ENCODE data around the gene NR4A1. TPM values are rescaled to one million over a fixed set of nuclear protein-coding genes. Genes with fewer than 3 reads are reported as not detected.

NR4A1 gene
- total RNA-seq, 1 experiment from 2014 or later: 25.8 TPM

DNA sequence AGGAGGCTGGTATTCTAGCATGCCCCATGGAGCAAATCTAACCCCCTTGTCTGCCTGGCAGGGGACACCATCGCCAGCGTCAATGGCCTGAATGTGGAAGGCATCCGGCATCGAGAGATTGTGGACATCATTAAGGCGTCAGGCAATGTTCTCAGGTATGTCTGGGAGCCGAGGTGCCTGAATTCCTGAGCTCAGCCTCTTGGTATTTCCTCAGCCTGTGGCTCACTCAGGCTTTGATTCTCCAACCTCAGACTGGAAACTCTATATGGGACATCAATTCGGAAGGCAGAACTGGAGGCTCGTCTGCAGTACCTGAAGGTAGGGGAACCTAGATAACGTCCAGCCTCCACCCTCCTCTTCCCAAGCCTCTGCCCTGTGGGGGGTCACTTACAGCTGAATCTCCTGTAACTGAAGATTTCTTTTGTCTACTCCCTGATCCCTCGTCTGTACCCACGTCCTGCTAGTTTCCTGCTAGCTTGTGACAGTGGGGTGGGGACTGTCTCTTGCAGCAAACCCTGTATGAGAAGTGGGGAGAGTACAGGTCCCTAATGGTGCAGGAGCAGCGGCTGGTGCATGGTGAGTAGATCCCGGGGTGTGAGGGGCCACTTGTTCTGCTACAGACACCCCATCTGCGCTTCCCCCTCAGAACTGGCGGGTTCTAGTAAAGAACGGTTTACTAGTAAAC, 37.5 kb upstream of the NR4A1 start:
- H3K4me3 Mint-ChIP-seq: 0 out of 5 replicates have a peak overlapping the region, but pooled peaks of 1 of the 2 experiments have one; percentile 14
- peaks cover 26 to 45% of the 10 kb centered on the region in 2 experiments for H3K4me1 Mint-ChIP-seq
- no CpG with 5 or more reads among the region's 16 CpGs for WGBS (ENCODE audit: extremely low coverage, insufficient read length, low lambda C conversion rate)
- H3K9me3 ChIP-seq (ENCODE audit: control insufficient read depth, low read depth, low read length): no peaks in the 10 kb centered on the region
- DNase-seq: no peak
- H3K27me3 Mint-ChIP-seq (ENCODE audit: low read depth): peaks cover 77% of the 10 kb centered on the region
- H2AFZ ChIP-seq (ENCODE audit: low read length): no peak overlapping the region
- H2BK5ac ChIP-seq (ENCODE audit: insufficient read length, low read length): no peak overlapping the region
- no peak overlapping the region for H4K91ac ChIP-seq (ENCODE audit: insufficient read length, low read depth, low read length)
- H4K8ac ChIP-seq (replicated peaks; ENCODE audit: insufficient read length, low read depth, low read length): no peak overlapping the region
- no peak overlapping the region for H3K23ac ChIP-seq (ENCODE audit: insufficient read length, low read depth, low read length)
- peaks cover 2% of the 10 kb centered on the region; the same call in 1 of the 2 replicates for H3K27me3 ChIP-seq (ENCODE audit: insufficient read depth, low read length)
- H4K20me1 ChIP-seq (ENCODE audit: control insufficient read depth, insufficient read depth, insufficient read length): no peaks in the 10 kb centered on the region
- H3K23me2 ChIP-seq (ENCODE audit: insufficient read length, low read depth, low read length, poor library complexity, severe bottlenecking): no peaks in the 10 kb centered on the region
- no peak overlapping the region for H3K18ac ChIP-seq (ENCODE audit: insufficient read length, low read depth, low read length)
- TF ChIP-seq, protein P1, sequence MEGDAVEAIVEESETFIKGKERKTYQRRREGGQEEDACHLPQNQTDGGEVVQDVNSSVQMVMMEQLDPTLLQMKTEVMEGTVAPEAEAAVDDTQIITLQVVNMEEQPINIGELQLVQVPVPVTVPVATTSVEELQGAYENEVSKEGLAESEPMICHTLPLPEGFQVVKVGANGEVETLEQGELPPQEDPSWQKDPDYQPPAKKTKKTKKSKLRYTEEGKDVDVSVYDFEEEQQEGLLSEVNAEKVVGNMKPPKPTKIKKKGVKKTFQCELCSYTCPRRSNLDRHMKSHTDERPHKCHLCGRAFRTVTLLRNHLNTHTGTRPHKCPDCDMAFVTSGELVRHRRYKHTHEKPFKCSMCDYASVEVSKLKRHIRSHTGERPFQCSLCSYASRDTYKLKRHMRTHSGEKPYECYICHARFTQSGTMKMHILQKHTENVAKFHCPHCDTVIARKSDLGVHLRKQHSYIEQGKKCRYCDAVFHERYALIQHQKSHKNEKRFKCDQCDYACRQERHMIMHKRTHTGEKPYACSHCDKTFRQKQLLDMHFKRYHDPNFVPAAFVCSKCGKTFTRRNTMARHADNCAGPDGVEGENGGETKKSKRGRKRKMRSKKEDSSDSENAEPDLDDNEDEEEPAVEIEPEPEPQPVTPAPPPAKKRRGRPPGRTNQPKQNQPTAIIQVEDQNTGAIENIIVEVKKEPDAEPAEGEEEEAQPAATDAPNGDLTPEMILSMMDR (conservative IDR thresholded peaks at IDR 0.05): no peak
- no peak overlapping the region for H2AK5ac ChIP-seq (ENCODE audit: insufficient read length, low read length)
- H3K14ac ChIP-seq (ENCODE audit: insufficient read depth, low read length): no peak overlapping the region
- no peak overlapping the region for H4K5ac ChIP-seq (ENCODE audit: insufficient read length, low read depth, low read length)
- H2BK15ac ChIP-seq (ENCODE audit: low read depth, low read length): no peak overlapping the region
- no peaks in the 10 kb centered on the region for H3K79me2 ChIP-seq (ENCODE audit: insufficient read depth, low read length)
- no peak overlapping the region for H3K56ac ChIP-seq (ENCODE audit: insufficient read length, low read depth, low read length)
- no peak overlapping the region for H3K4me2 ChIP-seq (ENCODE audit: insufficient read depth, insufficient read length, low read length)
- no peaks in the 10 kb centered on the region for H3K79me1 ChIP-seq (ENCODE audit: insufficient read depth, low read depth, low read length, poor library complexity, severe bottlenecking)
- no peak overlapping the region for H3T11ph ChIP-seq (ENCODE audit: low read length)
- H2BK12ac ChIP-seq (ENCODE audit: insufficient read length, low read depth, low read length): no peak overlapping the region
- no peaks in the 10 kb centered on the region; a peak in 1 of 5 replicates for H3K9me3 Mint-ChIP-seq
- H2BK20ac ChIP-seq (ENCODE audit: low read depth, low read length, poor library complexity, severe bottlenecking): no peak overlapping the region
- H3K9ac ChIP-seq (ENCODE audit: extremely low read depth, insufficient read length, low read length): no peak overlapping the region
- H3K4me1 ChIP-seq (ENCODE audit: insufficient read depth, low read length): peaks cover 5% of the 10 kb centered on the region; the same call in 1 of the 2 replicates
- H2BK120ac ChIP-seq (ENCODE audit: low read depth, low read length, poor library complexity, severe bottlenecking): no peak overlapping the region
- no peak overlapping the region; a peak in 1 of 7 replicates for H3K27ac Mint-ChIP-seq
- H3K27ac ChIP-seq (ENCODE audit: insufficient read length, low read depth, low read length): no peak overlapping the region
- peaks cover 0 to 14% (median 10%) of the 10 kb centered on the region in 3 experiments; a peak in 3 of 7 replicates for H3K36me3 Mint-ChIP-seq (ENCODE audit: insufficient read depth in 1 of 3, low read depth in 3 of 3)
- no peak overlapping the region for H3K4ac ChIP-seq (ENCODE audit: low read depth, low read length)

Data from H9 (cell line).